Ishikawa (cell line): Measurements from ENCODE around the gene GFY.

Source experiments
- CREB1 ChIP-seq: IDR thresholded peaks from 2 replicates; pipeline ENCODE4 v1.6.1; 2012; ENCODE audit warnings: low read depth
- EP300 ChIP-seq: IDR thresholded peaks from 2 replicates; pipeline ENCODE4 v1.6.1; 2012; ENCODE audit warnings: borderline replicate concordance
- REST ChIP-seq: IDR thresholded peaks from 2 replicates; pipeline ENCODE4 v1.6.1; 2012; ENCODE audit warnings: low read depth, mild to moderate bottlenecking
- USF1 ChIP-seq: IDR thresholded peaks from 2 replicates; pipeline ENCODE4 v1.6.1; 2012

- TF ChIP-seq EP300 (no peak), CREB1 (no peak), REST (no peak), USF1 (no peak)
These were observed 15.7 kb upstream of the GFY start for GRCh38 chr19:49409441-49410029.
